HEK293T (cell line): Measurements from ENCODE around the gene NECAB2.
"Not testable (repeated sequence)": the region's sequence is repeated elsewhere in the genome, so short reads cannot be mapped to it uniquely, and the experiment has no call there.

ENCODE experiments used
- CTCF ChIA-PET: fragments of 350-600 bp; formaldehyde crosslinking; extraction: SDS; loops from one replicate; lab custom pipeline; 2021; ENCODE audit warnings: antibody characterized with exemption, inconsistent platforms; lab: Yijun Ruan, JAX
- POLR2A ChIA-PET: fragments of 350-600 bp; formaldehyde crosslinking; extraction: SDS; loops from one replicate; lab custom pipeline; 2020; ENCODE audit warnings: antibody characterized with exemption, inconsistent platforms; lab: Yijun Ruan, JAX
- DNase-seq: peaks from one replicate; pipeline ENCODE4 v3.0.0; 2012; ENCODE audit warnings: mixed read lengths; ENCODE audit errors: extremely low spot score
- ARNT ChIP-seq: fragments of 450-650 bp; IDR thresholded peaks from 2 replicates; pipeline ENCODE4 v1.6.1; 2017; ENCODE audit warnings: mild to moderate bottlenecking
- BHLHE40 ChIP-seq: fragments of 450-650 bp; IDR thresholded peaks from 2 replicates; pipeline ENCODE4 v1.6.1; 2016; ENCODE audit warnings: mild to moderate bottlenecking, moderate library complexity, borderline replicate concordance
- CTBP1 ChIP-seq: fragments of 450-650 bp; IDR thresholded peaks from 2 replicates; pipeline ENCODE4 v1.6.1; 2016; ENCODE audit warnings: borderline replicate concordance
- ELF4 ChIP-seq: fragments of 450-650 bp; IDR thresholded peaks from 2 replicates; pipeline ENCODE4 v1.6.1; 2017; ENCODE audit warnings: antibody characterized with exemption
- FOXA1 ChIP-seq: fragments of 450-650 bp; IDR thresholded peaks from 2 replicates; pipeline ENCODE4 v1.6.1; 2016; ENCODE audit warnings: mild to moderate bottlenecking
- FOXK2 ChIP-seq: fragments of 450-650 bp; IDR thresholded peaks from 2 replicates; pipeline ENCODE4 v1.6.1; 2016; ENCODE audit warnings: mild to moderate bottlenecking
- FOXM1 ChIP-seq: fragments of 450-650 bp; IDR thresholded peaks from 2 replicates; pipeline ENCODE4 v1.6.1; 2017; ENCODE audit warnings: mild to moderate bottlenecking, borderline replicate concordance
- HDGF ChIP-seq: fragments of 450-650 bp; IDR thresholded peaks from 2 replicates; pipeline ENCODE4 v1.6.1; 2017; ENCODE audit warnings: antibody characterized with exemption, borderline replicate concordance
- L3MBTL2 ChIP-seq: fragments of 450-650 bp; conservative IDR thresholded peaks from 2 replicates; pipeline ENCODE4 v1.6.1; 2016; ENCODE audit warnings: mild to moderate bottlenecking
- LEF1 ChIP-seq: fragments of 450-650 bp; IDR thresholded peaks from 2 replicates; pipeline ENCODE4 v1.6.1; 2017; ENCODE audit warnings: mild to moderate bottlenecking, borderline replicate concordance
- NFRKB ChIP-seq: fragments of 450-650 bp; IDR thresholded peaks from 2 replicates; pipeline ENCODE4 v1.6.1; 2016; ENCODE audit warnings: mild to moderate bottlenecking, moderate library complexity
- SP1 ChIP-seq: fragments of 450-650 bp; IDR thresholded peaks from 2 replicates; pipeline ENCODE4 v1.6.1; 2017
- SUZ12 ChIP-seq: fragments of 450-650 bp; IDR thresholded peaks from 2 replicates; pipeline ENCODE4 v1.6.1; 2016; ENCODE audit warnings: mild to moderate bottlenecking
- TARDBP ChIP-seq: fragments of 450-650 bp; IDR thresholded peaks from 2 replicates; pipeline ENCODE4 v1.6.1; 2016
- ZNF384 ChIP-seq: fragments of 450-650 bp; IDR thresholded peaks from 2 replicates; pipeline ENCODE4 v1.6.1; 2016
- TF ChIP-seq, protein P1 (sequence below): fragments of 450-650 bp; IDR thresholded peaks from 2 replicates; pipeline ENCODE4 v1.6.1; 2016

The NECAB2 gene

DNA sequence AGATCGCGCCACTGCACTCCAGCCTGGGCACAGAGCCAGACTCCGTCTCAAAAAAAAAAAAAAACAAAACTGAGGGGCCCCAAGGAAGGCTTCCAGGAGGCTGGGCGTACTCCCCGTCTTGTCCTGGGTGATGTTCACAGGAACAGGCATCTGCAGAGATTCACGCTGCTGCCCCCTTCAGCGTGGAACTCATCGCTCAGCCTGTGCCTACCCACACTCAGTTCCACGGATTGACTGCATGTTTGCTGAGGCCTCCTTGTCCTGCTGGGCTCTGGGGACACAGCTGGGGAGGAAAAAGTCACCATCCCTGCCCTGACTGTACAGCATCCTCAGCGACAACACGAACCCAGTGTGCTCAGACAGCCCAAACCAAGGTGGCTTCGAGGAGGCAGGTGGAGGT is 27.9 kb upstream of the NECAB2 start:
- CTCF ChIA-PET: no interaction called here

DNA sequence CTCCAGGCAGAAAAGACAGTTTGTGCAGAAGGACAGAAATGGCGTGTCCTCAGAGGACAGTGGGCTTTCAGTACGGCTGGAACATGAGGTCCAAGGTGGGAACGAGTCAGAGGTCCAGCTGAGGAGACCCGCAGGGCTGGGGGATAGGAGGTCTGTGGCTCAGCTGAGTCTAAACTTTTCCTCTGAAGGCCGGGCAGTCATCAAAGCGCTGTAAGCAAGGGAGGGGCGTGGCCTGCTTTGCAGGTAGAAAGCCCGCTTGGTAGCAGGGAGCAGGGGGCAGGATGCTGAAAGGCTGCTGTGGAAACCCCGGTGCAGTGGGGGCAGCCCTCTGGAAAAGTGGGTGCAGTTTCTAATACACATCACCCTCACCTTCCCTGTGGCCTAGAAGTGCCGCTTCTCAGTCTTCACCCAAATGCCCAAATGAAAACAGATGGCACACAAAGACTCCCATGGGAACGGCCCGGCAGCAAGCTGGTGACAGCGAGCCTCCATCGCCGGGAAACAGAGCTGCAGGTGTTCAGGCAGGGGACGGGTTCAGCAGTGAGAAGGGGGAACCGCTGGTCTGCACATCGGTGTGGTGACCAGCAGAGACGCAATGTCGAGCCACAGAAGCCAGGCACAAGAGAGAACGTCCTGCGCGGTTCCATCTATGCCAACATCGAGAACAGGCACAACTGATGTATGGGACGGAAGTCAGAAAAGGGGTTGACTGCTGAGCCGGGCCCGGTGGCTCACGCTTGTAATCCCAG is 27.2 kb upstream of the NECAB2 start:
- DNase-seq: no peak
- no peak for TF ChIP-seq SP1
- no peak for TF ChIP-seq NFRKB
- no peak for TF ChIP-seq TARDBP
- TF ChIP-seq HDGF: no peak
- TF ChIP-seq ZNF384: no peak
- TF ChIP-seq FOXK2: no peak
- TF ChIP-seq FOXA1: no peak
- no peak for TF ChIP-seq BHLHE40
- TF ChIP-seq FOXM1: no peak
- no peak for TF ChIP-seq ELF4
- CTCF ChIA-PET: interaction anchor here (1.0 kb wide), 1 partner anchor 125 kb away, joined by 4 read pairs; no protein-coding TSS in a partner anchor
- POLR2A ChIA-PET: no interaction called here

More for the DNA sequence above, 27.9 kb upstream of the NECAB2 start:
- no peak for DNase-seq
- POLR2A ChIA-PET: no interaction called here
- TF ChIP-seq FOXM1 (no peak), HDGF (no peak), NFRKB (no peak), FOXA1 (no peak), BHLHE40 (no peak), LEF1 (no peak), L3MBTL2 (no peak), ARNT (no peak), ELF4 (no peak), ZNF384 (no peak), TARDBP (no peak), FOXK2 (no peak), SP1 (no peak)
- TF ChIP-seq, protein P1, sequence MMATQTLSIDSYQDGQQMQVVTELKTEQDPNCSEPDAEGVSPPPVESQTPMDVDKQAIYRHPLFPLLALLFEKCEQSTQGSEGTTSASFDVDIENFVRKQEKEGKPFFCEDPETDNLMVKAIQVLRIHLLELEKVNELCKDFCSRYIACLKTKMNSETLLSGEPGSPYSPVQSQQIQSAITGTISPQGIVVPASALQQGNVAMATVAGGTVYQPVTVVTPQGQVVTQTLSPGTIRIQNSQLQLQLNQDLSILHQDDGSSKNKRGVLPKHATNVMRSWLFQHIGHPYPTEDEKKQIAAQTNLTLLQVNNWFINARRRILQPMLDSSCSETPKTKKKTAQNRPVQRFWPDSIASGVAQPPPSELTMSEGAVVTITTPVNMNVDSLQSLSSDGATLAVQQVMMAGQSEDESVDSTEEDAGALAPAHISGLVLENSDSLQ: no peak

DNA sequence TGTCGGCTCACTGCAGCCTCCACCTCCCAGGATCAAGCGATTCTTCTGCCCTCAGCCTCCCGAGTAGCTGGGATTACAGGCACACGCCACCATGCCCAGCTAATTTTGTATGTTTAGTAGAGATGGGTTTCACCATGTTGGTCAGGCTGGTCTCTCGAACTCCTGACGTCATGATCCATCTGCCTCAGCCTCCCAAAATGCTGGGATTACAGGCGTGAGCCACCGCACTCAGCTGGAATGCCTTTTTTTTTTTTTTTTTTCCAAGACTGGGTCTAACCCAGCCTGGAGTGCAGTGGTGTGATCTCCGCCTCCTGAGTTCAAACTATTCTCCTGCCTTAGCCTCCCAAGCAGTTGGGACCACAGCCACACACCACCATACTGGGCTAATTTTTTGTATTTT is 26.5 kb upstream of the NECAB2 start:
- CTCF ChIA-PET: interaction anchor here (1.0 kb wide), 1 partner anchor 124 kb away, joined by 4 read pairs; no protein-coding TSS in a partner anchor
- DNase-seq, POLR2A ChIA-PET: not testable (repeated sequence)

DNA sequence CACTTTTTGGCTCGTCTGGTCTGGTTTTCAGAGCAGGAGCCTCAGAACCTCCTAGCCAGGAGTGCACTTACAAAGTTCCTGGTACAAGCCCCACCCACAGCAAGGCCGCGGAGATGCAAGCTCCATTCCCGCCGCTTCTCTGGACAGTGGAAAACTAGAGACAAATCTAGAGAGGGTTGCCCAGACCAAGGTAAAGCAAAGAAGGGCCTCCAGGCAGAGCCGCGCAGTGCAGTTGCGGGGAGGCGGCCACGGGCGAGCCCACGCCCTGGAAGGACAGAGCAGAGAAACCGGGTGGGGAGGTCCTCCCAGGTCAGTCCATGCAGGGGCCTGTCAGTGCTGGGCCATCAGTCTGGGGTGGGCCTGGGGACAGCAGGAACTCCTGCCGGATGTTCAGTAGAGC is 26.0 kb upstream of the NECAB2 start:
- TF ChIP-seq ZNF384 (no peak), NFRKB (no peak), HDGF (no peak), FOXM1 (no peak), SP1 (no peak), L3MBTL2 (no peak), FOXA1 (no peak), CTBP1 (no peak), ELF4 (no peak), LEF1 (no peak), FOXK2 (no peak), ARNT (no peak), BHLHE40 (no peak), SUZ12 (no peak)
- TF ChIP-seq, protein P1: no peak
- DNase-seq: no peak
- ChIA-PET POLR2A (no interaction called here), CTCF (interaction anchor here (1.0 kb wide), 1 partner anchor 124 kb away, joined by 4 read pairs; no protein-coding TSS in a partner anchor)

DNA sequence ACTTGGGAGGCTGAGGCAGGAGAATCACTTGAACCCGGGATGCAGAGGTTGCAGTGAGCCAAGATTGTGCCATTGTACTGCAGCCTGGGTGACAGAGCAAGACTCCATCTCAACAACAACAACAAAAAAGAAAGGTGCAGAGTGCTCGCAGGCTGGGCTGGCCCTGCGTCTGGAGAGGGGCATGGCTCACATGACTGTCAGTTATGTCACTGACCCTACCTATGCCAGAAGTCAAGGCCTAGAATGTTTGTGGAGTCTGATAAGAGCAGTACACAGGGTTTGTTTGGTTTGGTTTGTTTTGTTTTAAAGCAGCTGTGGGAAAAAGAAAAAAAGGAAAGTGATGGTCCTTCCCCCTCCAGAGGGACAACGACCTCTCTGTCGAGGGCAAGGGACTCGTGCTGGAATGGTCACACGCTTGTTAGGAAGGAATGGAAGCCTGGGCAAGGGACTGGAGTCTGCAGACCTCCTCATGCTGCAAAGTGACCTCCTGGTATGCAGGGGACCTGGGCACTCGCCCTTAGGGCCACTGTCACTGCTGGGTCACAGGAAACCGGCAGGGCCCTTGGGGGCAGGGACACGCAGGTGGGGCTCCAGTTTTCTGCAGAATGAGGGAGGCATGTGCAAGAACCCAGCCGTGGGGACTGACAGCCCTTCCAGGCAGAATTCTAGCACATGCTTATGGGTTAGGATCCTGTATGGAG is 25.1 kb upstream of the NECAB2 start:
- DNase-seq: no peak
- CTCF ChIA-PET: no interaction called here
- TF ChIP-seq CTBP1: no peak
- no peak for TF ChIP-seq FOXA1
- TF ChIP-seq ARNT: no peak
- no peak for TF ChIP-seq HDGF
- TF ChIP-seq, protein P1: no peak
- no peak for TF ChIP-seq NFRKB
- no peak for TF ChIP-seq ZNF384
- TF ChIP-seq ELF4: no peak
- TF ChIP-seq LEF1: no peak
- no peak for TF ChIP-seq FOXM1
- TF ChIP-seq TARDBP: no peak
- TF ChIP-seq L3MBTL2: no peak
- no peak for TF ChIP-seq FOXK2
- TF ChIP-seq BHLHE40: no peak
- POLR2A ChIA-PET: no interaction called here

DNA sequence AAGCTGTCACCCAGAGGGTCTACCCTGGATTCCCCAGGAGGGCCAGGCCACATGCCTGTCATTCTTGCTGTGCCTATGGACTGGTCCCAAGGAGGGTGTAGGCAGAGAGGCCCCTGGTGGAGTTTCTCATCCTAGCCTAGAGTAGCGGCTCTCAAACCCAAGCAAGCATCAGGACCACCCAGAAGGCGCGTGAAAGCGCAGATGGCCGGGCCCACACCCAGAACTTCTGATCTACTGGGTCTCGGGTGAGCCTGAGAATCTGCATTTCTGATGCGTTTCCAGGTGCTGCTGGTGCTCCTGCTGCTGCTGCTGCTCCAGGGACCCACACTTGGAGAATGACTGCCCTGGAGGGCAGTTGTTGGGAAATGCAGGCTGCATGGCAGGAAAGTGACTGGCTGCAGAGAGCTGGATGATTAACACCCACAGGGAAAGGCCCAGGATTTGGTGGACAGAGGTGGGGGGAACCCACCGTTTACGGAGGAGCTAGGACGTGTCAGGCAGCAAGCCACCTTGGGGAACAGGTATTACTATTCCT is 24.5 kb upstream of the NECAB2 start:
- TF ChIP-seq ARNT (no peak), ZNF384 (no peak), BHLHE40 (no peak), ELF4 (no peak), FOXK2 (no peak), LEF1 (no peak), L3MBTL2 (no peak), SP1 (no peak), CTBP1 (no peak), TARDBP (no peak), FOXA1 (no peak), SUZ12 (no peak), FOXM1 (no peak), HDGF (no peak), NFRKB (no peak)
- TF ChIP-seq, protein P1: no peak
- no peak for DNase-seq
- ChIA-PET CTCF (no interaction called here), POLR2A (no interaction called here)
